Karpas-422 (cell line): ENCODE results near the gene PRKG1. TPM values are rescaled to one million over a fixed set of nuclear protein-coding genes. Genes with fewer than 3 reads are reported as not detected.
"Not testable (repeated sequence)": the region's sequence is repeated elsewhere in the genome, so short reads cannot be mapped to it uniquely, and the experiment has no call there.

ENCODE experiments used
- DNase-seq: peaks from one replicate; pipeline ENCODE4 v3.0.0-alpha.2; 2015
- H2AFZ ChIP-seq: fragments of 200-600 bp; sonication (generic); 2 replicates; pipeline ENCODE4 v1.6.1; 2014; ENCODE audit warnings: antibody characterized with exemption, low read length, mixed read lengths
- H3K27ac ChIP-seq: fragments of 200-600 bp; sonication (generic); 2 replicates; pipeline ENCODE4 v1.5.1; 2014; ENCODE audit warnings: mild to moderate bottlenecking, low read length, moderate library complexity
- H3K27me3 ChIP-seq: fragments of 200-600 bp; sonication (generic); 2 replicates; pipeline ENCODE4 v1.6.1; 2014; ENCODE audit warnings: low read length, mixed read lengths
- H3K36me3 ChIP-seq: fragments of 200-600 bp; sonication (generic); 2 replicates; pipeline ENCODE4 v1.6.1; 2014; ENCODE audit warnings: low read length, mixed read lengths; ENCODE audit not compliant: insufficient read depth
- H3K4me1 ChIP-seq: fragments of 200-600 bp; sonication (generic); 2 replicates; pipeline ENCODE4 v1.6.1; 2014; ENCODE audit warnings: mild to moderate bottlenecking, low read length, mixed read lengths
- H3K4me2 ChIP-seq: fragments of 200-600 bp; sonication (generic); 2 replicates; pipeline ENCODE4 v1.6.1; 2014; ENCODE audit warnings: low read length, low read depth, mild to moderate bottlenecking; ENCODE audit not compliant: poor library complexity, severe bottlenecking
- H3K4me3 ChIP-seq: fragments of 200-600 bp; sonication (generic); 2 replicates; pipeline ENCODE4 v1.5.1; 2014; ENCODE audit warnings: mild to moderate bottlenecking, antibody characterized with exemption, low read length, mixed read lengths
- H3K79me2 ChIP-seq: fragments of 200-600 bp; sonication (generic); 2 replicates; pipeline ENCODE4 v1.6.1; 2014; ENCODE audit warnings: mild to moderate bottlenecking, low read length, mixed read lengths
- H3K9ac ChIP-seq: fragments of 200-600 bp; sonication (generic); 2 replicates; pipeline ENCODE4 v1.6.0; 2014; ENCODE audit warnings: low read length
- H3K9me2 ChIP-seq: fragments of 200-600 bp; sonication (generic), shearing (Covaris generic); replicated peaks from 2 replicates; pipeline ENCODE4 v1.6.0; 2014; ENCODE audit warnings: mild to moderate bottlenecking, low read length, moderate library complexity; ENCODE audit not compliant: insufficient read depth
- H3K9me3 ChIP-seq: fragments of 300-700, 200-600 bp; sonication (generic); 2 replicates; pipeline ENCODE4 v1.6.1; 2014; ENCODE audit warnings: low read length, mixed read lengths
- H4K20me1 ChIP-seq: fragments of 200-600 bp; sonication (generic); 2 replicates; pipeline ENCODE4 v1.6.1; 2014; ENCODE audit warnings: mild to moderate bottlenecking, antibody characterized with exemption, low read length, low read depth; ENCODE audit not compliant: insufficient read depth
- total RNA-seq: library from RNA; depleted of rRNA; stranded (reverse); fragments of >200 nt; shearing (Covaris generic); gene quantifications from 2 replicates; pipeline ENCODE4 v1.2.3, GENCODE V29; 2014; ENCODE audit warnings: low replicate concordance

Gene PRKG1
- total RNA-seq, 1 experiment from 2014 or later, result not detected

DNA sequence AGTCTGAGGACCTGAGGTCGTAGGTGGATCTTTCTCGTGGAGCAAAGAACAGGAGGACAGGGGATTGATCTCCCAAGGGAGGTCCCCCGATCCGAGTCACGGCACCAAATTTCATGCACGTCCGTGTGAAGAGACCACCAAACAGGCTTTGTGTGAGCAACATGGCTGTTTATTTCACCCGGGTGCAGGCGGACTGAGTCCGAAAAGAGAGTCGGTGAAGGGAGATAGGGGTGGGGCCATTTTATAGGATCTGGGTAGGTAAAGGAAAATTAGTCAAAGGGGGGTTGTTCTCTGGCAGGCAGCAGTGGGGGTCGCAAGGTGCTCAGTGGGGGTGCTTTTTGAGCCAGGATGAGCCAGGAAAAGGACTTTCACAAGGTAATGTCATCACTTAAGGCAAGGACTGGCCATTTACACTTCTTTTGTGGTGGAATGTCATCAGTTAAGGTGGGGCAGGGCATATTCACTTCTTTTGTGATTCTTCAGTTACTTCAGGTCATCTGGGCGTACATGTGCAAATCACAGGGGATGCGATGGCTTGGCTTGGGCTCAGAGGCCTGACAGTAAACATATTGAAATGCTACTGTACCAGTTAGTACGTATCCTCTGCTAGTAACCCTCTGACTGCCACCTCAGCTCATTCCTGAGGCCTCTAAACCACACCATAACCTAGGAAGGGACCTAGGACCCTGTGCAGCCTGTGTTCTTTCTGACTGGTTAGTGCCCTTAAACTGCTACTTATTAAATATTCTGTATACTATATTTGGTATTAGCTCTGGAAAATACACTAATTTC, 964.9 kb downstream of the PRKG1 start:
- not testable (repeated sequence) for H3K4me1 ChIP-seq, H3K4me2 ChIP-seq, H3K9ac ChIP-seq, H3K9me3 ChIP-seq, H3K27ac ChIP-seq, H4K20me1 ChIP-seq, H2AFZ ChIP-seq, H3K79me2 ChIP-seq, DNase-seq, H3K36me3 ChIP-seq, H3K9me2 ChIP-seq, H3K4me3 ChIP-seq, H3K27me3 ChIP-seq

DNA sequence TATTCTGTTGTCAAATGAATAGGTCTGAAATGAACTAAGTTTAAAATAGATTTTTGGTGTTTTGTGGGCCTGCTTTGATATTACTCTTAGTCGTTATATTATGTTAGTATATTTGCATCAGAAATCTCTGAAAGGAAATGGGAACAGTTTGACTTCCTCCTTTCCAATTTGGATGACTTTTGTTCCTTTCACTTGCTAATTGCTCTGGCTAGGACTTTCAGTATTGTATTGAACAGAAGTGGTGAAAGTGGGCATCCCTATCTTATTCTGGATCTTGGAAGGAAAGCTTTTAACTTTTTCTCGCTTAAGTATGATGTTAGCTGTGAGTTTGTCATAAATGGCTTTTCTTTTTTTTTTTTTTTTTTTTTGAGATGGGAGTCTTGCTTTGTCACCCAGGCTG, 966.2 kb downstream of the PRKG1 start:
- H2AFZ ChIP-seq, result no peak overlapping the region
- peaks cover 5% of the 10 kb centered on the region; the same call in 1 of the 2 replicates for H3K9me3 ChIP-seq
- H4K20me1 ChIP-seq, result no peaks in the 10 kb centered on the region
- H3K9me2 ChIP-seq, result no peaks in the 10 kb centered on the region
- no peaks in the 10 kb centered on the region for H3K36me3 ChIP-seq
- H3K4me2 ChIP-seq, result no peak overlapping the region
- H3K27me3 ChIP-seq, result no peaks in the 10 kb centered on the region
- no peak for DNase-seq
- no peak overlapping the region for H3K9ac ChIP-seq
- no peak overlapping the region for H3K27ac ChIP-seq
- no peaks in the 10 kb centered on the region for H3K4me1 ChIP-seq
- no peaks in the 10 kb centered on the region for H3K79me2 ChIP-seq
- no peak overlapping the region for H3K4me3 ChIP-seq

DNA sequence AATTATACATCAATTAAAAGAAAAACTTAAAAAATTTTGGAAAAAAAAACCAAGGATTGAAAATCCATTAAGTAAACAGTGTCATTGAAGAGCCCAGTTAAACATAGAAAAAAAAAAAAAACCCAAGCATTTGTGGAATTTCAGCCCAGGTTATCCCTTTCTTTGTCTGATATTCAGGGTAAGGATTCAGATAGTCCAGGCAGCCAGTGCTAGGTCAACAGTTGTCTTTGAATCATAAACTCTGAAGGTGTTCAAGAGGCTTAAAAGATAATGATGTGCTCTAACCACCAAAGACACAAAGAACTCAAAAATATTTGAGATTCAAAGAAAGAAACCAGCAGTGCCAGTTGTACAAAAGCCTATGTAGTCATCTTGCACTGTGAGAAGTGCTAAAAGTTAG, 969.5 kb downstream of the PRKG1 start:
- H3K4me2 ChIP-seq, result no peak overlapping the region
- H3K9ac ChIP-seq, result no peak overlapping the region
- no peaks in the 10 kb centered on the region for H3K4me1 ChIP-seq
- no peaks in the 10 kb centered on the region for H3K27me3 ChIP-seq
- no peak overlapping the region for H3K4me3 ChIP-seq
- no peaks in the 10 kb centered on the region for H3K79me2 ChIP-seq
- no peak overlapping the region for H2AFZ ChIP-seq
- peaks cover 5% of the 10 kb centered on the region; the same call in 1 of the 2 replicates for H3K9me3 ChIP-seq
- no peaks in the 10 kb centered on the region for H3K9me2 ChIP-seq
- H3K27ac ChIP-seq, result no peak overlapping the region
- H3K36me3 ChIP-seq, result no peaks in the 10 kb centered on the region
- no peak for DNase-seq
- no peaks in the 10 kb centered on the region for H4K20me1 ChIP-seq

DNA sequence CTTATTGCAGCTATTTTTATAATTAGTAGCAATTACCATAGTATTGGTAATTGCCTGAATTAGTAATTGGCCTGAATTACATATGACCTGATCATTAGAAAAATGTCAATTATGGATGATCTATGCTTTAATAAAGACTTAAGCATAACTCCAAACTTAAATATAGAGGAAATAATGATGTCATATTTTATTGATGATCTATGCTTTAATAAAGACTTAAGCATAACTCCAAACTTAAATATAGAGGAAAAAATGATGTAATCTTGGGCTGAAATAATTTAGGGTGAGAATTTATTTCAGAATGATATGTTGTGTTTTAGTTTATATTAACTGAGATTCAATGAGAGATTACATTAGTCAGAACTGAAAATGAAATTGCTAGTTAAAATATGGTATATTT, 973.8 kb downstream of the PRKG1 start:
- no peak overlapping the region for H2AFZ ChIP-seq
- no peaks in the 10 kb centered on the region for H4K20me1 ChIP-seq
- no peak for DNase-seq
- no peak overlapping the region for H3K27ac ChIP-seq
- H3K4me3 ChIP-seq, result no peak overlapping the region
- H3K9me3 ChIP-seq, result peaks cover 6% of the 10 kb centered on the region; the same call in 1 of the 2 replicates
- no peak overlapping the region for H3K9ac ChIP-seq
- no peaks in the 10 kb centered on the region for H3K27me3 ChIP-seq
- no peaks in the 10 kb centered on the region for H3K79me2 ChIP-seq
- H3K4me1 ChIP-seq, result no peaks in the 10 kb centered on the region
- no peaks in the 10 kb centered on the region for H3K36me3 ChIP-seq
- H3K9me2 ChIP-seq, result no peaks in the 10 kb centered on the region
- H3K4me2 ChIP-seq, result no peak overlapping the region

DNA sequence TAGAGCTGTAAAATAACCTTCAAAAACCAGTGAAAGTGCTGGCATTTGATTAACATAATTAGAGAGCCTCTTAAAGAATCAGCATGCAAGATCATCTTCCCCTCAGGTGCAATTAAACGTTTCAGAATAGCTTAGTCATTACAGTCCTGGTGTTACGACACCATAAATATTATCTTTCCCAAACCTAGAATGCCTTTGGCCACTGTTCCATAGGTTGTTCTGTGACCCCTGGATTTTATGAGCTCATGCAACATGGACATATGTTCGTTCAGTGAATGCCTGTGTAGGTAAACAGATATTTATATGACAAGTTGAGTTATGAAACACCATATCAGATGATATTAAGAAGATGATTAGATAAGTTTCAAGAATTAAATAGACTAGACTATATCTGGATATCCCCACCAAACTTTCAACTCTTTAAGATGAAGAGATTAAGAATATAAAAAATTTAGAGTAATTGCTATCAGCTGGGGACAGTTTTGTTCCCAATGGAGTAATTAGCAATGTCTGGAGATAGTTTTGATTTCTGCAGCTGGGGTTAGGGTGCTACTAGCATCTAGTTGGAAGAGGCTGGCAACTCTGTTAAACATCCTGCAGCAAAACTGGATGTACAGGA, 976.3 kb downstream of the PRKG1 start:
- Histone ChIP-seq H3K9me3 (peaks cover 3% of the 10 kb centered on the region; the same call in 1 of the 2 replicates), H4K20me1 (no peaks in the 10 kb centered on the region), H2AFZ (no peak overlapping the region)

DNA sequence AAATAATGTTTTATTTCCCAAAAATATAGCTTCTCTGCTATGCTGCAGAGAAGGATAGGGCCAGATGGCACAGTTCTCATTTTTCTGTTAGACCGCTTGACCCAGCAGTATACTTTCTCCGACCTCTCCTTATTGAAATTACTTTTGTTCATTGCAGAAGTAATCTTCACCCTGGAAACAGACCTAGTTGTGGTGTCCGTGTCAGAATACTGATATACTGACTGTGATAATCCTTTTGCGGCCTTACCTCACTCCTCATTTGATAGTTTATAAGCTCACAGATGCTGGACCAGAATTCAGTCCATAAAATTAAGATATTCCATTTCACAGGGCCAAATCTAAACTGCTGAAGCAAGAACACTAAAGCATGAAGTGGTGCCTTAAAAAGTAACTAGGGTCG, 979.2 kb downstream of the PRKG1 start:
- no peak overlapping the region for H2AFZ ChIP-seq
- no peak overlapping the region for H3K9ac ChIP-seq
- no peak for DNase-seq
- no peak overlapping the region for H3K4me2 ChIP-seq
- no peaks in the 10 kb centered on the region for H4K20me1 ChIP-seq
- H3K79me2 ChIP-seq, result no peaks in the 10 kb centered on the region
- H3K9me2 ChIP-seq, result no peaks in the 10 kb centered on the region; the same call in 1 of the 2 replicates
- H3K4me3 ChIP-seq, result no peak overlapping the region
- no peak overlapping the region for H3K27ac ChIP-seq
- H3K9me3 ChIP-seq, result peaks cover 6% of the 10 kb centered on the region; the same call in 1 of the 2 replicates
- no peaks in the 10 kb centered on the region for H3K4me1 ChIP-seq
- no peaks in the 10 kb centered on the region for H3K36me3 ChIP-seq
- no peaks in the 10 kb centered on the region for H3K27me3 ChIP-seq

More for the DNA sequence above, 976.3 kb downstream of the PRKG1 start:
- no peak overlapping the region for H3K4me3 ChIP-seq
- H3K9me2 ChIP-seq, result no peaks in the 10 kb centered on the region
- H3K9ac ChIP-seq, result no peak overlapping the region
- H3K27me3 ChIP-seq, result no peaks in the 10 kb centered on the region
- no peaks in the 10 kb centered on the region for H3K79me2 ChIP-seq
- no peaks in the 10 kb centered on the region for H3K36me3 ChIP-seq
- DNase-seq, result no peak
- no peak overlapping the region for H3K27ac ChIP-seq
- no peak overlapping the region for H3K4me2 ChIP-seq
- no peaks in the 10 kb centered on the region for H3K4me1 ChIP-seq

DNA sequence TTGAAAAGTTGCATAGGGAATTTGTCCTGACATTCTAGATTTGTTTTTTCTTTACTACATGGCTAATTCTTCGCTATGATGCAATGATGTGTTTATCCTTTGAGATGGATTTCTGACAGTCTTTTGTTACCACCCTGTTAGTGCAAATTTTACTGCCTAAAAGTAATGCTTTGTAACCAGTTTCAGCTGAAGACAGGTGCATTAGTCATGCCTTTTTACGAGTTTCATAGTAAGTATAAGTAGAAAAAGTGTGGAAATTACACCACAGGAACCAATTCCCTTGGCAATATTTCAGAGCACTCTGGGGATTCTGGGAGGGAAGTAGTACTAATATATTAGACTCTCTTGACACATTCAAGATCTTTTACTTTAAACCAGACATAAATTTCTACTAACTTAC, 982.0 kb downstream of the PRKG1 start:
- Histone ChIP-seq H2AFZ (no peak overlapping the region), H4K20me1 (no peaks in the 10 kb centered on the region), H3K36me3 (no peaks in the 10 kb centered on the region), H3K9me3 (peaks cover 6% of the 10 kb centered on the region; the same call in 1 of the 2 replicates), H3K27me3 (no peaks in the 10 kb centered on the region), H3K4me3 (no peak overlapping the region), H3K79me2 (no peaks in the 10 kb centered on the region), H3K4me1 (no peaks in the 10 kb centered on the region), H3K4me2 (no peak overlapping the region), H3K9ac (no peak overlapping the region), H3K9me2 (no peaks in the 10 kb centered on the region; the same call in 1 of the 2 replicates), H3K27ac (no peak overlapping the region)
- DNase-seq, result no peak

DNA sequence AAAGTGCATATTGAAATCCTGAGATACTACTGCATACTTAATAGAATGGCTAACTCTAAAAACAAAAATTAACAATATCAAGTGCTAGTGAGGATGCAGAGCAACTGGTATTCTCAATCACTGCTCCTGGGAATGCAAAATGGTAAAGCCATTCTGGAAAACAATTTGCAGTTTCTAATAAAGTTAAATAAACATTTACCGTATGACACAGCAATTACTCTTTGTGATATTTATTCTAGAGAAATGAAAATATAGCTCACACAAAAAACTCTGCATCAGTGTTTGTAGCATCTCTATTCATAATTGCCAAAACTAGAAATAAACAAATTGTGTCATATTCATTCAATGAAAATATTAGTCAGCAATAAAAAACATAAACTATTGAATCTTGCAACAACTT, 984.8 kb downstream of the PRKG1 start:
- Histone ChIP-seq H3K4me3 (no peak overlapping the region), H3K9ac (no peak overlapping the region), H3K9me2 (no peaks in the 10 kb centered on the region; the same call in 1 of the 2 replicates), H3K9me3 (peaks cover 3% of the 10 kb centered on the region; the same call in 1 of the 2 replicates), H2AFZ (no peak overlapping the region), H3K4me2 (no peak overlapping the region), H3K4me1 (no peaks in the 10 kb centered on the region), H4K20me1 (no peaks in the 10 kb centered on the region), H3K27ac (no peak overlapping the region), H3K79me2 (no peaks in the 10 kb centered on the region), H3K27me3 (no peaks in the 10 kb centered on the region), H3K36me3 (no peaks in the 10 kb centered on the region)
- no peak for DNase-seq
